GM10266 (cell line): ENCODE data around the gene METTL2A.
"Not testable (repeated sequence)": the region's sequence is repeated elsewhere in the genome, so short reads cannot be mapped to it uniquely, and the experiment has no call there.

ENCODE experiments used
- DNase-seq: peaks from one replicate; pipeline ENCODE4 v3.0.0; 2012; ENCODE audit errors: extremely low spot score
- CTCF ChIP-seq: IDR thresholded peaks from 2 replicates; pipeline ENCODE4 v1.5.1; 2012; ENCODE audit warnings: mild to moderate bottlenecking, low read depth; ENCODE audit not compliant: control insufficient read depth, insufficient read depth; ENCODE audit errors: missing control alignments

The METTL2A gene

GRCh38 chr17:62423647-62424461, at the start of gene METTL2A:
Gene METTL2A (plus strand): TSS chr17:62423897. CDS start chr17:62423903, 6 bp downstream.
- peak; percentile 47 for TF ChIP-seq CTCF
- DNase-seq = peak; percentile 61

GRCh38 chr17:62380253-62380652, 43.4 kb upstream of the METTL2A start, which contains the start of gene EFCAB3:
Gene EFCAB3 (plus strand): TSS chr17:62380553. CDS start chr17:62382980, 2,427 bp downstream.
- TF ChIP-seq CTCF = no peak
- DNase-seq = no peak

- no peak for DNase-seq
- TF ChIP-seq CTCF = no peak
Observed at GRCh38 chr17:62381561-62381960, 42.1 kb upstream of the METTL2A start.

GRCh38 chr17:62388856-62389255, 34.8 kb upstream of the METTL2A start:
- TF ChIP-seq CTCF = no peak
- DNase-seq = no peak

- no peak for TF ChIP-seq CTCF
- no peak for DNase-seq
Observed at GRCh38 chr17:62392908-62393307, 30.8 kb upstream of the METTL2A start.

GRCh38 chr17:62398891-62399290, 24.8 kb upstream of the METTL2A start:
- TF ChIP-seq CTCF = no peak
- DNase-seq = no peak

GRCh38 chr17:62405451-62405850, 18.2 kb upstream of the METTL2A start:
- DNase-seq = no peak
- no peak for TF ChIP-seq CTCF

- DNase-seq = not testable (repeated sequence)
Observed at GRCh38 chr17:62413090-62413489, 10.6 kb upstream of the METTL2A start.

- not testable (repeated sequence) for DNase-seq
Observed at GRCh38 chr17:62426214-62426613, 2.5 kb downstream of the METTL2A start.

GRCh38 chr17:62435251-62435650, 11.6 kb downstream of the METTL2A start:
- DNase-seq = not testable (repeated sequence)

- not testable (repeated sequence) for DNase-seq
Observed at GRCh38 chr17:62441181-62441580, 17.5 kb downstream of the METTL2A start.
